Body of pancreas (tissue), 4 donors: ENCODE results near the gene NCAN. TPM values are rescaled to one million over a fixed set of nuclear protein-coding genes. Genes with fewer than 3 reads are reported as not detected.
"Not testable (repeated sequence)": the region's sequence is repeated elsewhere in the genome, so short reads cannot be mapped to it uniquely, and the experiment has no call there.

Experiments used
- ATAC-seq: fragments of 150-250 bp; one replicate; pipeline ENCODE4 v1.9.1; 2016
- DNase-seq, 4 donors: peaks; one replicate each; pipeline ENCODE4 v3.0.0-alpha.2; 2019
- H3K27ac ChIP-seq, 4 donors: fragments of 200-600 bp; sonication (generic); 1 replicate in 3 of 4; 2 replicates in 1 of 4; pipeline versions ENCODE4 v1.5.1 to v1.6.1; 2016 to 2019; ENCODE audit warnings: mild to moderate bottlenecking in 1 of 4, mixed read lengths in 1 of 4, moderate library complexity in 1 of 4
- H3K27me3 ChIP-seq, 2 donors: fragments of 200-600 bp; sonication (generic); one replicate each; pipeline ENCODE4 v1.6.0; 2016; ENCODE audit warnings: mild to moderate bottlenecking in 1 of 2
- H3K36me3 ChIP-seq, 2 donors: fragments of 200-600 bp; sonication (generic); replicated peaks in 1 of 2; 2 replicates each; pipeline ENCODE4 v1.5.1; 2016; ENCODE audit warnings: low read depth in 2 of 2; ENCODE audit not compliant: insufficient read depth in 1 of 2
- H3K4me1 ChIP-seq: fragments of 200-600 bp; sonication (generic); one replicate; pipeline ENCODE4 v1.6.0; 2016
- H3K4me3 ChIP-seq, 2 donors: fragments of 200-600 bp; sonication (generic); 1 replicate in 1 of 2; 2 replicates in 1 of 2; pipeline ENCODE4 v1.5.1; 2016 to 2019
- H3K9me3 ChIP-seq, 3 donors: fragments of 200-600 bp; sonication (generic); 1 replicate in 2 of 3; 2 replicates in 1 of 3; pipeline ENCODE4 v1.5.1; 2016
- CTCF ChIP-seq, 7 experiments: fragments of 450-650 bp in 4 of 7; fragments of 200-600 bp in 3 of 7; sonication (generic) in 3 of 7; IDR thresholded peaks; one replicate each; pipeline ENCODE4 v1.5.1; 2016 to 2019; ENCODE audit warnings: antibody characterized with exemption in 7 of 7
- POLR2A ChIP-seq, 3 donors: fragments of 450-650 bp; IDR thresholded peaks; one replicate each; pipeline ENCODE4 v1.6.1; 2016; ENCODE audit warnings: antibody characterized with exemption in 3 of 3, mild to moderate bottlenecking in 2 of 3
- WGBS, 2 donors: methylation state at CpG; one replicate each; pipeline ENCODE4 v1.1.5; 2017; 5-methylcytosine and 5-hydroxymethylcytosine counted together
- intact Hi-C: fragments of 100-400 bp; cut with DNase I; formaldehyde crosslinking; loops from one replicate; pipeline ENCODE4 v1.15.1; 2023
- total RNA-seq, 2 donors: library from RNA; depleted of rRNA; stranded (reverse); fragments of >200 nt; gene quantifications; one replicate each; pipeline ENCODE4 v1.1.0, GENCODE V29; 2016

NCAN gene
- total RNA-seq, 2 donors from 2014 or later, result not detected

DNA sequence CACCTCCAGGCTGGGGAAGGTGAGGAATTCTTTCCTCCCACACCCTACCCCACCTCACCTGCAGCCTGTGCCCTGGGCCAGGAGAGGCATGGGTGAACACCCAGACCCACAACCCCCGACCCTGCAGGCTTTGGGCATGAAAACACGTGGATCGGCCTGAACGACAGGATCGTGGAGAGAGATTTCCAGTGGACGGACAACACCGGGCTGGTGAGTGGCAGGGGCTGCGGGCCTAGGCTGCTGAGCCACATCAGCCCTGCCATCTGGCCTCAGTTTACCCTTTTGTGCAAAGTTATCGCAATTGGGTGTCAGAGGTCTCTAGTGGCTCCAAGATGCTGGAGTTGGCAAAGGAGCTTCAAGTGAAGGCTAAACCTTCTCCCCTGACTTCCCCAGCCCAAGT lies 28.7 kb downstream of the NCAN start:
- H3K4me1 ChIP-seq, result no peaks in the 10 kb centered on the region
- no peaks in the 10 kb centered on the region for H3K9me3 ChIP-seq
- intact Hi-C loops, result no loop called here
- 62 to 64% methylated on average over 8 to 9 of the region's 9 CpGs for WGBS, 2 donors
- TF ChIP-seq CTCF (IDR thresholded peaks at IDR 0.05), result no peak
- TF ChIP-seq POLR2A (IDR thresholded peaks at IDR 0.05), result no peak
- DNase-seq, result no peak
- peaks cover 0 to 8% of the 10 kb centered on the region in 2 donors for H3K27me3 ChIP-seq
- no peaks in the 10 kb centered on the region for H3K36me3 ChIP-seq
- H3K4me3 ChIP-seq, result no peak overlapping the region
- no peak overlapping the region for H3K27ac ChIP-seq
- ATAC-seq, result no peak

- no peak overlapping the region for H3K4me3 ChIP-seq
- no peaks in the 10 kb centered on the region for H3K36me3 ChIP-seq
- no peak overlapping the region for H3K27ac ChIP-seq
- 23 to 31% methylated on average over 5 of the region's 5 CpGs for WGBS, 2 donors
- ATAC-seq, result no peak
- DNase-seq, result no peak
- H3K9me3 ChIP-seq, result no peaks in the 10 kb centered on the region
- no peaks in the 10 kb centered on the region for H3K27me3 ChIP-seq
- intact Hi-C loops, result no loop called here
- TF ChIP-seq CTCF (IDR thresholded peaks at IDR 0.05) (no peak), POLR2A (IDR thresholded peaks at IDR 0.05) (no peak)
- H3K4me1 ChIP-seq, result no peaks in the 10 kb centered on the region
Observed at GRCh38 chr19:19250196-19250801, 38.5 kb downstream of the NCAN start.

- H3K27ac ChIP-seq, ATAC-seq, H3K9me3 ChIP-seq, H3K4me3 ChIP-seq, H3K27me3 ChIP-seq, intact Hi-C loops, H3K4me1 ChIP-seq, DNase-seq, H3K36me3 ChIP-seq: not testable (repeated sequence)
- 73 to 80% methylated on average over 6 of the region's 6 CpGs for WGBS, 2 donors
Observed at GRCh38 chr19:19253409-19253808, 41.7 kb downstream of the NCAN start.

- WGBS, 2 donors, result 44 to 60% methylated on average over 16 to 17 of the region's 17 CpGs
Observed at GRCh38 chr19:19256072-19256969, 44.6 kb downstream of the NCAN start.

More at GRCh38 chr19:19256072-19256969, 44.6 kb downstream of the NCAN start:
- ATAC-seq (no peak), DNase-seq (no peak)
- no peaks in the 10 kb centered on the region for H3K9me3 ChIP-seq
- H3K4me1 ChIP-seq, result no peaks in the 10 kb centered on the region
- peaks cover 0 to 3% of the 10 kb centered on the region in 2 donors for H3K27me3 ChIP-seq
- intact Hi-C loops, result no loop called here
- no peaks in the 10 kb centered on the region for H3K36me3 ChIP-seq
- H3K27ac ChIP-seq, result no peak overlapping the region
- TF ChIP-seq CTCF (IDR thresholded peaks at IDR 0.05) (no peak), POLR2A (IDR thresholded peaks at IDR 0.05) (no peak)
- no peak overlapping the region for H3K4me3 ChIP-seq
